ENCODE results near the gene SCAANT1.

Gene SCAANT1

GRCh38 chr3:63955830-63956545 lies 43.8 kb upstream of the SCAANT1 start:
- Histone ChIP-seq H3K4me3 (ENCODE audit: low read length) (0 out of 2 replicates have a peak overlapping the region, but pooled peaks have one; percentile 9), H3K4me1 (ENCODE audit: low read length) (peaks cover 21% of the 10 kb centered on the region), H3K4me2 (ENCODE audit: low read length) (peak overlapping the region; percentile 26; the same call in 1 of the 2 replicates), H3K27ac (ENCODE audit: low read length) (no peak overlapping the region), H4K20me1 (ENCODE audit: insufficient read depth, low read length) (peaks cover 24% of the 10 kb centered on the region), H3K9me3 (ENCODE audit: insufficient read depth, low read length) (no peaks in the 10 kb centered on the region), H3K79me2 (ENCODE audit: low read length) (peaks cover 13% of the 10 kb centered on the region), H2AFZ (ENCODE audit: low read depth, low read length) (no peak overlapping the region), H3K9ac (ENCODE audit: low read length) (no peak overlapping the region), H3K27me3 (ENCODE audit: low read depth, low read length) (no peaks in the 10 kb centered on the region), H3K36me3 (replicated peaks; ENCODE audit: low read depth, low read length) (peaks cover 18% of the 10 kb centered on the region)
- TF ChIP-seq EZH2phosphoT487 (IDR thresholded peaks at IDR 0.05; ENCODE audit: low read depth) (no peak), CTCF (IDR thresholded peaks at IDR 0.05; ENCODE audit: low read depth, low read length) (no peak)

GRCh38 chr3:63955036-63955650 lies 43.0 kb upstream of the SCAANT1 start:
- no peak overlapping the region for H2AFZ ChIP-seq (ENCODE audit: low read depth, low read length)
- peaks cover 26% of the 10 kb centered on the region for H4K20me1 ChIP-seq (ENCODE audit: insufficient read depth, low read length)
- H3K4me2 ChIP-seq (ENCODE audit: low read length), result peak overlapping the region; percentile 26; the same call in 1 of the 2 replicates
- no peak overlapping the region for H3K27ac ChIP-seq (ENCODE audit: low read length)
- H3K4me3 ChIP-seq (ENCODE audit: low read length), result no peak overlapping the region
- no peaks in the 10 kb centered on the region for H3K9me3 ChIP-seq (ENCODE audit: insufficient read depth, low read length)
- H3K79me2 ChIP-seq (ENCODE audit: low read length), result peaks cover 19% of the 10 kb centered on the region
- TF ChIP-seq EZH2phosphoT487 (IDR thresholded peaks at IDR 0.05; ENCODE audit: low read depth), result no peak
- no peak for TF ChIP-seq CTCF (IDR thresholded peaks at IDR 0.05; ENCODE audit: low read depth, low read length)
- H3K9ac ChIP-seq (ENCODE audit: low read length), result no peak overlapping the region
- peaks cover 21% of the 10 kb centered on the region for H3K4me1 ChIP-seq (ENCODE audit: low read length)
- H3K36me3 ChIP-seq (replicated peaks; ENCODE audit: low read depth, low read length), result peaks cover 18% of the 10 kb centered on the region
- no peaks in the 10 kb centered on the region for H3K27me3 ChIP-seq (ENCODE audit: low read depth, low read length)

- H3K27me3 ChIP-seq (ENCODE audit: low read depth, low read length), result no peaks in the 10 kb centered on the region
- peaks cover 23% of the 10 kb centered on the region for H3K79me2 ChIP-seq (ENCODE audit: low read length)
- no peak overlapping the region for H3K4me2 ChIP-seq (ENCODE audit: low read length)
- peaks cover 21% of the 10 kb centered on the region for H3K4me1 ChIP-seq (ENCODE audit: low read length)
- no peaks in the 10 kb centered on the region for H3K9me3 ChIP-seq (ENCODE audit: insufficient read depth, low read length)
- H2AFZ ChIP-seq (ENCODE audit: low read depth, low read length), result no peak overlapping the region
- no peak overlapping the region for H3K9ac ChIP-seq (ENCODE audit: low read length)
- peaks cover 28% of the 10 kb centered on the region for H4K20me1 ChIP-seq (ENCODE audit: insufficient read depth, low read length)
- H3K36me3 ChIP-seq (replicated peaks; ENCODE audit: low read depth, low read length), result peaks cover 18% of the 10 kb centered on the region
- H3K27ac ChIP-seq (ENCODE audit: low read length), result no peak overlapping the region
- no peak overlapping the region for H3K4me3 ChIP-seq (ENCODE audit: low read length)
- TF ChIP-seq CTCF (IDR thresholded peaks at IDR 0.05; ENCODE audit: low read depth, low read length), result no peak
- no peak for TF ChIP-seq EZH2phosphoT487 (IDR thresholded peaks at IDR 0.05; ENCODE audit: low read depth)
These were observed 42.0 kb upstream of the SCAANT1 start for GRCh38 chr3:63954182-63954581.

GRCh38 chr3:63952248-63952594 lies 40.0 kb upstream of the SCAANT1 start:
- Histone ChIP-seq H3K4me3 (ENCODE audit: low read length) (no peak overlapping the region), H3K4me1 (ENCODE audit: low read length) (peaks cover 13% of the 10 kb centered on the region), H3K27ac (ENCODE audit: low read length) (no peak overlapping the region), H4K20me1 (ENCODE audit: insufficient read depth, low read length) (peaks cover 40% of the 10 kb centered on the region), H3K4me2 (ENCODE audit: low read length) (no peak overlapping the region), H3K9ac (ENCODE audit: low read length) (no peak overlapping the region), H3K27me3 (ENCODE audit: low read depth, low read length) (no peaks in the 10 kb centered on the region), H3K36me3 (replicated peaks; ENCODE audit: low read depth, low read length) (peaks cover 18% of the 10 kb centered on the region), H2AFZ (ENCODE audit: low read depth, low read length) (no peak overlapping the region), H3K79me2 (ENCODE audit: low read length) (peaks cover 36% of the 10 kb centered on the region), H3K9me3 (ENCODE audit: insufficient read depth, low read length) (no peaks in the 10 kb centered on the region)
- TF ChIP-seq EZH2phosphoT487 (IDR thresholded peaks at IDR 0.05; ENCODE audit: low read depth) (no peak), CTCF (IDR thresholded peaks at IDR 0.05; ENCODE audit: low read depth, low read length) (no peak)
